GM23338 (cell line): ENCODE data around the gene LIMCH1. TPM values are rescaled to one million over a fixed set of nuclear protein-coding genes. Genes with fewer than 3 reads are reported as not detected.

Source experiments
- ATAC-seq: fragments of 200-7000 bp; cut with Tn5 transposase; 3 replicates; pipeline ENCODE4 v1.9.1; 2020
- DNase-seq: peaks from one replicate; pipeline ENCODE4 v3.0.0-alpha.2; 2015; ENCODE audit warnings: low spot score
- H2AFZ ChIP-seq: fragments of 200-600 bp; sonication (generic); 2 replicates; pipeline ENCODE4 v1.8.0; 2016; ENCODE audit warnings: antibody characterized with exemption, mild to moderate bottlenecking, moderate library complexity
- H3F3A ChIP-seq: fragments of 200-600 bp; sonication (generic); replicated peaks from 2 replicates; pipeline ENCODE4 v1.8.0; 2017; ENCODE audit warnings: antibody characterized with exemption, mixed run types, low read depth
- H3K27ac ChIP-seq: fragments of 200-600 bp; sonication (generic); 2 replicates; pipeline ENCODE4 v1.6.1; 2016; ENCODE audit warnings: low read depth
- H3K27me3 ChIP-seq: fragments of 200-600 bp; sonication (generic); 2 replicates; pipeline ENCODE4 v1.8.0; 2016; ENCODE audit warnings: mild to moderate bottlenecking, mixed run types, moderate library complexity; ENCODE audit not compliant: insufficient read depth
- H3K36me3 ChIP-seq: fragments of 200-600 bp; sonication (generic); 2 replicates; pipeline ENCODE4 v1.8.0; 2016; ENCODE audit warnings: mild to moderate bottlenecking; ENCODE audit not compliant: insufficient read depth
- H3K4me1 ChIP-seq: fragments of 200-600 bp; sonication (generic); 2 replicates; pipeline ENCODE4 v1.8.0; 2016; ENCODE audit warnings: mild to moderate bottlenecking, moderate library complexity; ENCODE audit not compliant: insufficient read depth
- H3K4me2 ChIP-seq: fragments of 200-600 bp; sonication (generic); 2 replicates; pipeline ENCODE4 v1.7.1; 2017; ENCODE audit warnings: mixed run types
- H3K4me3 ChIP-seq: fragments of 200-600 bp; sonication (generic); 2 replicates; pipeline ENCODE4 v1.6.1; 2016; ENCODE audit warnings: mixed run types
- H3K79me2 ChIP-seq: fragments of 200-600 bp; sonication (generic); replicated peaks from 2 replicates; pipeline ENCODE4 v1.8.0; 2017; ENCODE audit warnings: mild to moderate bottlenecking; ENCODE audit not compliant: insufficient read depth
- H3K9me2 ChIP-seq: fragments of 200-600 bp; sonication (generic); 2 replicates; pipeline ENCODE4 v1.8.0; 2017; ENCODE audit not compliant: insufficient read depth
- H4K20me1 ChIP-seq: fragments of 200-600 bp; sonication (generic); replicated peaks from 2 replicates; pipeline ENCODE4 v1.8.0; 2017; ENCODE audit warnings: mild to moderate bottlenecking; ENCODE audit not compliant: insufficient read depth
- H3K27ac Mint-ChIP-seq: 2 replicates; pipeline ENCODE4 v1.8.0; 2020; ENCODE audit warnings: inconsistent platforms, mild to moderate bottlenecking, moderate library complexity, mixed read lengths
- H3K27me3 Mint-ChIP-seq: 3 replicates; pipeline ENCODE4 v1.8.0; 2022; ENCODE audit warnings: low read depth, mild to moderate bottlenecking, moderate library complexity, mixed read lengths, inconsistent platforms; ENCODE audit not compliant: insufficient read depth, poor library complexity
- H3K36me3 Mint-ChIP-seq: 3 replicates; pipeline ENCODE4 v1.8.0; 2021; ENCODE audit warnings: low read depth, mild to moderate bottlenecking, inconsistent platforms, moderate library complexity, mixed read lengths
- H3K4me1 Mint-ChIP-seq: 3 replicates; pipeline ENCODE4 v1.8.0; 2020; ENCODE audit warnings: mild to moderate bottlenecking, inconsistent platforms, mixed read lengths
- H3K4me3 Mint-ChIP-seq: 3 replicates; pipeline ENCODE4 v1.8.0; 2021; ENCODE audit warnings: moderate library complexity, mild to moderate bottlenecking, inconsistent platforms, mixed read lengths
- H3K9me3 Mint-ChIP-seq: 3 replicates; pipeline ENCODE4 v1.8.0; 2020; ENCODE audit warnings: moderate library complexity, mild to moderate bottlenecking, inconsistent platforms, mixed read lengths
- CREB1 ChIP-seq: fragments of 250-450 bp; sonication (Bioruptor Pico); IDR thresholded peaks from 2 replicates; pipeline ENCODE4 v1.5.0; 2020; ENCODE audit warnings: low read depth, mild to moderate bottlenecking, moderate library complexity
- EZH2phosphoT487 ChIP-seq: fragments of 200-600 bp; sonication (generic); IDR thresholded peaks from one replicate; pipeline ENCODE4 v1.8.1; 2018; ENCODE audit warnings: antibody characterized with exemption; ENCODE audit not compliant: unreplicated experiment
- JUNB ChIP-seq: IDR thresholded peaks from one replicate; pipeline ENCODE4 v1.6.1; 2016; ENCODE audit warnings: antibody characterized with exemption; ENCODE audit not compliant: unreplicated experiment
- NANOG ChIP-seq: IDR thresholded peaks from 2 replicates; pipeline ENCODE4 v1.6.1; 2016; ENCODE audit warnings: antibody characterized with exemption, borderline replicate concordance
- POLR2AphosphoS5 ChIP-seq: IDR thresholded peaks from 2 replicates; pipeline ENCODE4 v1.6.1; 2016; ENCODE audit warnings: antibody characterized with exemption, low read depth
- ZNF114 ChIP-seq: fragments of 250-450 bp; sonication (Bioruptor Pico); IDR thresholded peaks from 2 replicates; pipeline ENCODE4 v1.5.0; 2020; ENCODE audit warnings: mild to moderate bottlenecking, moderate library complexity
- ZNF331 ChIP-seq: fragments of 250-450 bp; sonication (Bioruptor Pico); IDR thresholded peaks from 2 replicates; pipeline ENCODE4 v1.5.0; 2020; ENCODE audit warnings: low read depth, mild to moderate bottlenecking, moderate library complexity
- polyA plus RNA-seq: library from polyadenylated mRNA; unstranded; fragments of >200 nt; fragmentation: Nextera tagmentation; extraction: Ambion mirVana; gene quantifications from 2 replicates; pipeline ENCODE4 v1.2.1, GENCODE V29; 2016
- total RNA-seq: library from RNA; depleted of rRNA; stranded (reverse); fragments of >200 nt; shearing (Covaris generic); gene quantifications from 2 replicates; pipeline ENCODE4 v1.2.3, GENCODE V29; 2014
- TF ChIP-seq, protein P1 (sequence below): IDR thresholded peaks from one replicate; pipeline ENCODE4 v1.6.1; 2018; ENCODE audit warnings: antibody characterized with exemption; ENCODE audit not compliant: unreplicated experiment
- TF ChIP-seq, protein P2 (sequence below): fragments of 250-450 bp; sonication (Bioruptor Pico); IDR thresholded peaks from 2 replicates; pipeline ENCODE4 v1.5.0; 2020; ENCODE audit warnings: mild to moderate bottlenecking, moderate library complexity

LIMCH1 gene
- total and polyA plus RNA-seq, 2 experiments from 2014 or later, result 1.5 TPM

DNA sequence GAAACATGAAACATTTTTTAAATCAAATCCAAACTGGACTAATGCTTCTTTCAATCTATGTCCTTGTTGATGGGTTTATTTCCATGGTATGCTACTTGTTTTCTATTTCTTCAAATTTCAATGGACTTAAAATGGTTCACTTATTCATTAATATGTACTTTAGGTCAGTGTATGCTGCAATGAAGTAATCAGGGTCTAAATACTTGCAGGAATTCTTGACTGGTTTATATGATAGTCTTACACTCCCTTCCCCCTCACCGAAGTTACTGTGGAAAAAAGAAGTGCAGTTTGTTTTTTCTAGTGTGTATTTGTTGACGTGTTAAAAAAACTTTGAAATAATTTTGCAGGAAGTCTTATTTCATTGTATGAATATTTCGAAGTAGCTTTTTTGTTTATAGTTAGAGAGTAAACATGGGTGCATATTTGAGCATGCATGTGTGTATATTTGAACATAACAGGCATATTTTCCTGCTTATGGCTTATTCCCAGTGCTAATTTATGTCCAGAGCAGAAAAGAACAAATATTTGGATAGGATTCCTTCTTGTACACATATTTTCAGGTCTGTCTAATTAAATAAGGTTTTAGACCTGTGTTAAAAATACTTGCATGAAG, 65.0 kb downstream of the LIMCH1 start:
- Histone ChIP-seq H3K9me2 (no peaks in the 10 kb centered on the region), H3K4me1 (no peaks in the 10 kb centered on the region), H2AFZ (no peak overlapping the region), H3K4me3 (no peak overlapping the region), H3K4me2 (no peak overlapping the region), H3F3A (no peaks in the 10 kb centered on the region), H3K79me2 (no peaks in the 10 kb centered on the region), H3K27me3 (no peaks in the 10 kb centered on the region), H3K27ac (no peak overlapping the region), H3K36me3 (no peaks in the 10 kb centered on the region), H4K20me1 (no peaks in the 10 kb centered on the region)
- Mint-ChIP-seq H3K9me3 (no peaks in the 10 kb centered on the region), H3K36me3 (no peaks in the 10 kb centered on the region), H3K4me1 (no peaks in the 10 kb centered on the region), H3K4me3 (no peak overlapping the region), H3K27ac (no peak overlapping the region), H3K27me3 (no peaks in the 10 kb centered on the region)
- no peak for TF ChIP-seq ZNF331 (CRISPR knock-in tag)
- TF ChIP-seq NANOG, result no peak
- TF ChIP-seq, protein P1, sequence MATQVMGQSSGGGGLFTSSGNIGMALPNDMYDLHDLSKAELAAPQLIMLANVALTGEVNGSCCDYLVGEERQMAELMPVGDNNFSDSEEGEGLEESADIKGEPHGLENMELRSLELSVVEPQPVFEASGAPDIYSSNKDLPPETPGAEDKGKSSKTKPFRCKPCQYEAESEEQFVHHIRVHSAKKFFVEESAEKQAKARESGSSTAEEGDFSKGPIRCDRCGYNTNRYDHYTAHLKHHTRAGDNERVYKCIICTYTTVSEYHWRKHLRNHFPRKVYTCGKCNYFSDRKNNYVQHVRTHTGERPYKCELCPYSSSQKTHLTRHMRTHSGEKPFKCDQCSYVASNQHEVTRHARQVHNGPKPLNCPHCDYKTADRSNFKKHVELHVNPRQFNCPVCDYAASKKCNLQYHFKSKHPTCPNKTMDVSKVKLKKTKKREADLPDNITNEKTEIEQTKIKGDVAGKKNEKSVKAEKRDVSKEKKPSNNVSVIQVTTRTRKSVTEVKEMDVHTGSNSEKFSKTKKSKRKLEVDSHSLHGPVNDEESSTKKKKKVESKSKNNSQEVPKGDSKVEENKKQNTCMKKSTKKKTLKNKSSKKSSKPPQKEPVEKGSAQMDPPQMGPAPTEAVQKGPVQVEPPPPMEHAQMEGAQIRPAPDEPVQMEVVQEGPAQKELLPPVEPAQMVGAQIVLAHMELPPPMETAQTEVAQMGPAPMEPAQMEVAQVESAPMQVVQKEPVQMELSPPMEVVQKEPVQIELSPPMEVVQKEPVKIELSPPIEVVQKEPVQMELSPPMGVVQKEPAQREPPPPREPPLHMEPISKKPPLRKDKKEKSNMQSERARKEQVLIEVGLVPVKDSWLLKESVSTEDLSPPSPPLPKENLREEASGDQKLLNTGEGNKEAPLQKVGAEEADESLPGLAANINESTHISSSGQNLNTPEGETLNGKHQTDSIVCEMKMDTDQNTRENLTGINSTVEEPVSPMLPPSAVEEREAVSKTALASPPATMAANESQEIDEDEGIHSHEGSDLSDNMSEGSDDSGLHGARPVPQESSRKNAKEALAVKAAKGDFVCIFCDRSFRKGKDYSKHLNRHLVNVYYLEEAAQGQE, result no peak
- TF ChIP-seq POLR2AphosphoS5, result no peak
- TF ChIP-seq, protein P2, sequence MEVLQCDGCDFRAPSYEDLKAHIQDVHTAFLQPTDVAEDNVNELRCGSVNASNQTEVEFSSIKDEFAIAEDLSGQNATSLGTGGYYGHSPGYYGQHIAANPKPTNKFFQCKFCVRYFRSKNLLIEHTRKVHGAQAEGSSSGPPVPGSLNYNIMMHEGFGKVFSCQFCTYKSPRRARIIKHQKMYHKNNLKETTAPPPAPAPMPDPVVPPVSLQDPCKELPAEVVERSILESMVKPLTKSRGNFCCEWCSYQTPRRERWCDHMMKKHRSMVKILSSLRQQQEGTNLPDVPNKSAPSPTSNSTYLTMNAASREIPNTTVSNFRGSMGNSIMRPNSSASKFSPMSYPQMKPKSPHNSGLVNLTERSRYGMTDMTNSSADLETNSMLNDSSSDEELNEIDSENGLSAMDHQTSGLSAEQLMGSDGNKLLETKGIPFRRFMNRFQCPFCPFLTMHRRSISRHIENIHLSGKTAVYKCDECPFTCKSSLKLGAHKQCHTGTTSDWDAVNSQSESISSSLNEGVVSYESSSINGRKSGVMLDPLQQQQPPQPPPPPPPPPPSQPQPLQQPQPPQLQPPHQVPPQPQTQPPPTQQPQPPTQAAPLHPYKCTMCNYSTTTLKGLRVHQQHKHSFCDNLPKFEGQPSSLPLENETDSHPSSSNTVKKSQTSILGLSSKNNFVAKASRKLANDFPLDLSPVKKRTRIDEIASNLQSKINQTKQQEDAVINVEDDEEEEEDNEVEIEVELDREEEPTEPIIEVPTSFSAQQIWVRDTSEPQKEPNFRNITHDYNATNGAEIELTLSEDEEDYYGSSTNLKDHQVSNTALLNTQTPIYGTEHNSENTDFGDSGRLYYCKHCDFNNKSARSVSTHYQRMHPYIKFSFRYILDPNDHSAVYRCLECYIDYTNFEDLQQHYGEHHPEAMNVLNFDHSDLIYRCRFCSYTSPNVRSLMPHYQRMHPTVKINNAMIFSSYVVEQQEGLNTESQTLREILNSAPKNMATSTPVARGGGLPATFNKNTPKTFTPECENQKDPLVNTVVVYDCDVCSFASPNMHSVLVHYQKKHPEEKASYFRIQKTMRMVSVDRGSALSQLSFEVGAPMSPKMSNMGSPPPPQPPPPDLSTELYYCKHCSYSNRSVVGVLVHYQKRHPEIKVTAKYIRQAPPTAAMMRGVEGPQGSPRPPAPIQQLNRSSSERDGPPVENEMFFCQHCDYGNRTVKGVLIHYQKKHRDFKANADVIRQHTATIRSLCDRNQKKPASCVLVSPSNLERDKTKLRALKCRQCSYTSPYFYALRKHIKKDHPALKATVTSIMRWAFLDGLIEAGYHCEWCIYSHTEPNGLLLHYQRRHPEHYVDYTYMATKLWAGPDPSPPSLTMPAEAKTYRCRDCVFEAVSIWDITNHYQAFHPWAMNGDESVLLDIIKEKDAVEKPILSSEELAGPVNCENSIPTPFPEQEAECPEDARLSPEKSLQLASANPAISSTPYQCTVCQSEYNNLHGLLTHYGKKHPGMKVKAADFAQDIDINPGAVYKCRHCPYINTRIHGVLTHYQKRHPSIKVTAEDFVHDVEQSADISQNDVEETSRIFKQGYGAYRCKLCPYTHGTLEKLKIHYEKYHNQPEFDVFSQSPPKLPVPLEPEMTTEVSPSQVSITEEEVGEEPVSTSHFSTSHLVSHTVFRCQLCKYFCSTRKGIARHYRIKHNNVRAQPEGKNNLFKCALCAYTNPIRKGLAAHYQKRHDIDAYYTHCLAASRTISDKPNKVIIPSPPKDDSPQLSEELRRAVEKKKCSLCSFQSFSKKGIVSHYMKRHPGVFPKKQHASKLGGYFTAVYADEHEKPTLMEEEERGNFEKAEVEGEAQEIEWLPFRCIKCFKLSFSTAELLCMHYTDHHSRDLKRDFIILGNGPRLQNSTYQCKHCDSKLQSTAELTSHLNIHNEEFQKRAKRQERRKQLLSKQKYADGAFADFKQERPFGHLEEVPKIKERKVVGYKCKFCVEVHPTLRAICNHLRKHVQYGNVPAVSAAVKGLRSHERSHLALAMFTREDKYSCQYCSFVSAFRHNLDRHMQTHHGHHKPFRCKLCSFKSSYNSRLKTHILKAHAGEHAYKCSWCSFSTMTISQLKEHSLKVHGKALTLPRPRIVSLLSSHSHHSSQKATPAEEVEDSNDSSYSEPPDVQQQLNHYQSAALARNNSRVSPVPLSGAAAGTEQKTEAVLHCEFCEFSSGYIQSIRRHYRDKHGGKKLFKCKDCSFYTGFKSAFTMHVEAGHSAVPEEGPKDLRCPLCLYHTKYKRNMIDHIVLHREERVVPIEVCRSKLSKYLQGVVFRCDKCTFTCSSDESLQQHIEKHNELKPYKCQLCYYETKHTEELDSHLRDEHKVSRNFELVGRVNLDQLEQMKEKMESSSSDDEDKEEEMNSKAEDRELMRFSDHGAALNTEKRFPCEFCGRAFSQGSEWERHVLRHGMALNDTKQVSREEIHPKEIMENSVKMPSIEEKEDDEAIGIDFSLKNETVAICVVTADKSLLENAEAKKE (CRISPR knock-in tag), result no peak
- TF ChIP-seq EZH2phosphoT487, result no peak
- TF ChIP-seq JUNB, result no peak
- TF ChIP-seq CREB1 (CRISPR knock-in tag), result no peak
- no peak for TF ChIP-seq ZNF114 (CRISPR knock-in tag)
- ATAC-seq (no peak), DNase-seq (no peak)
